Measurements from ENCODE around the gene PLEKHA7.
"Not testable (repeated sequence)": the region's sequence is repeated elsewhere in the genome, so short reads cannot be mapped to it uniquely, and the experiment has no call there.

Gene PLEKHA7

GRCh38 chr11:16874275-16874975 lies 139.8 kb downstream of the PLEKHA7 start:
- DNase-seq: no peak

- no peak for DNase-seq
These were observed 140.9 kb downstream of the PLEKHA7 start for GRCh38 chr11:16873289-16873688.

GRCh38 chr11:16871368-16871767 lies 142.8 kb downstream of the PLEKHA7 start:
- no peak for DNase-seq

- no peak for DNase-seq
These were observed 147.1 kb downstream of the PLEKHA7 start for GRCh38 chr11:16867097-16867496.

DNA sequence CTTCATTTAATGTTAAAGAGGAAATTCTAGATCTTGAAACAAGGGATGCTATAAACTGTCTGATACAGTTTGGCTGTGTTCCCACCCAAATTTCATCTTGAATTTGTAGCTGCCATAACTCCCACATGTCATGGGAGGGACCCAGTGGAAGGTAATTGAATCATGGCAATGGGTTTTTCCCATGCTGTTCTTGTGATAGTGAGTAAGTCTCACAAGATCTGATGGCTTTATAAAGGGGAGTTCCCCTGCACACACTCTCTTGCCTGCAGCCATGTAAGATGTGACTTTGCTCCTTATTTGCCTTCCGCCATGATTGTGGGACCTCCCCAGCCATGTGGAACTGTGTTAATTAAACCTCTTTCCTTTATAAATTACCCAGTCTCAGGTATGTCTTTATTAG lies 149.8 kb downstream of the PLEKHA7 start:
- not testable (repeated sequence) for DNase-seq

DNA sequence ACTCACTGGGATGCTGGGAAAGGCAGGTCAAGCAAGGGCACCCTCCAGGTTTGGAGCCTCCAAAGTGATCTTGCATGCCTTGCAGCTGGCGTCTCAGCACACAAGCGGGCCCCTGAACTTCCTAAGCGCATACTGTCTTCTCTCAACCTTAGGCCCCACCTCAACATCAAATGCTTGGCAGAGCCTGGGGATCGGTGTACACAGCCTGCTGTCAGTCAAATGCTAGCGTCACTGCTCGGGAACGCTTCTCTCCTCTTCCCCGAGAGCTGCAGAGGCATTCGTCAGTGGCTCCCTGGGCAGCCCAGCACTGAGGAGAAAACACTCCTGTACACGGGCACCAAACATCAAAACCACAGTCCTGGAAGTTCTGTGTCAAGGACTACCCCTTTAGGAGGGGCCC lies 150.8 kb downstream of the PLEKHA7 start:
- no peak for DNase-seq

DNA sequence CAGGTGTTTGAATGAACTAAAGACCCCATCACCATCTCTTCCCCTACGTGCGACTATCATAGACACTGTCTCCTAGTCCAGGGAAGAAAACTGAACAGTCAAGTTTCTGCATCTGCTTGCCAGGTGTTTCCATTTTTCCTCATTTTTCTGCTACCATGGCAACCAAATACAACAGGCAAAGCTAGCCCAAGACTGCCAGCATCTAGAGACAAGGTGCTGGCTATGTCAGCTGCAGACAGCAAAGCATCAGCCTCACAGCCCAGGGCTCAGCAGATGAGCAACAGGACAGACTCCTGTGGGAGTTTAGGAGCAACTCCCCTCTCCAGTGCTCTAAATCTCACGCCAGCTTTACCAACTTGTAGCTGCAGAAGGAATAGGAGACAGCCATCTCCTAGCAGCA lies 151.5 kb downstream of the PLEKHA7 start:
- no peak for DNase-seq

DNA sequence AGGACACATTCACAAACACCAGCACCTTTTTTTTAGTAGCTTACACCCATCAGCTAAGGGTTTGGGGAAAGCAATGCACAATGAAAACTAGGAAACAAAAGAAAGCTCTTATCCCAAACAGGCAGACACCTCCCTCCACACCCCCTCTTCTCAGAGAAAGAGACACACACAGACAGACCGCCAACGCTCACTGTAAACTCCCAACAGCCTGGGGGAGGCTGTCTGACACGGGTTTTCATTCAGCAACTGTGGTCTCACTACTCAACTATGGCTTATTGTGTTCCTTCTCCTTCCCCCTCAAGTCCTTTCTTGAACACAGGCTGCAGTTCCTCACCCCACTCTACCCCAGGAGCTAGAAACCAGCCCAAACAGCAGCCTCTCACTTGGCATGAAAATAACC lies 152.4 kb downstream of the PLEKHA7 start:
- no peak for DNase-seq

GRCh38 chr11:16860617-16861016 lies 153.6 kb downstream of the PLEKHA7 start:
- no peak for DNase-seq

GRCh38 chr11:16859651-16860050 lies 154.6 kb downstream of the PLEKHA7 start:
- DNase-seq: no peak

DNA sequence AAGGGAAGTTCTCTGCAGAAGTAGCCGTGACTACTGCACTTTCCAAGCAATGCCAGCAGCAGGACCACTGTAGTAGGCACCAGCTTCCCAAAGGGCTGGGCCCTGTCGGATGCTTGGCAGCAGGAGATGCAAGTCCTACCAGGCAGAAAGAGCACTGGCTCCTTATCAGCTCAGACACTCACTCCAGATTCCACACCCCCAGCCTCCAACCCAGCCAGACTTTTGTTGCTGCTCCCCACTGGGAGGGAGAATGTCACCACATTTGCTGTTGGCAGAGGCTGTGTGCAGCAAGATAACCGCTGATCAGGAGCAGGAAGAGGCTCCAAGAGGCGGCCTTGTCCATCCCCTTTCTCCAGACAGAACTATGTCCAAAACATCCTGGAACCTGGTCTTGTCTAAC lies 157.0 kb downstream of the PLEKHA7 start:
- no peak for DNase-seq

DNA sequence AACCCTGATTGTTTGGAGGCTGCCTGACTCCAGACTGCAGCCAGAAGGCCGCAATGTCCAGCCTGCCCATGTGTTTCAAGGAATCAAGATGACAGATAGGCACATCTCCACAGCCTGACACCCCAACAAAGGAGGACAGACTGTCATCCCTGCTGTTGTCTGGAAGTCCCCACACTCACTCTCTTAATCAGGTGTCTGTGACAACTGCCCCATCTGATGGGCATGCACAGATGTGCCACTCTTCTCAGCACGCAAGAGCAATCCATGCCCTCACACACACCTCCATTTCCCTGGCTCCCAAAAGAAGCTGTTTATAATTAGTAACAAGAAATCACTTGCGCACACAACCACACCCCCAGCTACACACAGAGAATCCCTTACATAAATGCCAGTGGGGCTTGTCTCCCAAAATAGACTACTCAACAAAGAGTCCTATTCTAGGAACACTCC lies 158.2 kb downstream of the PLEKHA7 start:
- DNase-seq: no peak

DNA sequence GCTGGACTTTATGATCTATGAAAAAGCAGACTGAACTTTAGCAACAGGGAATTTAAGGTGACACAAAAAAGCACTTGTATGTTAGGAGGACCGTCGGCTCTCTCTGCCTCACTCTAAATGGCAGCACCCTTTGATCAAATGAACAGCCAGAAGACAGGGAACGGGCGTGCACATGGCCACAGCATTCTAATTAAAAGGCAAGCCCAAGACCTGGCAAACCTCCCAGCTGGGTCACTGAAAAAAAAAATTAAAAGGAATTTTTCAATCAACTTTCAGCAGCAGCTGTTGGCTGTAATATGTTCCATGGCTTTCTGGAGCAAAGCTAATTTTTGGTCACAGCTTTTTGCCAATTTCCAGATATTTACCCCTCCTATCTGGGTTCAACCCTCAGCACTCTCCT lies 159.2 kb downstream of the PLEKHA7 start:
- no peak for DNase-seq

DNA sequence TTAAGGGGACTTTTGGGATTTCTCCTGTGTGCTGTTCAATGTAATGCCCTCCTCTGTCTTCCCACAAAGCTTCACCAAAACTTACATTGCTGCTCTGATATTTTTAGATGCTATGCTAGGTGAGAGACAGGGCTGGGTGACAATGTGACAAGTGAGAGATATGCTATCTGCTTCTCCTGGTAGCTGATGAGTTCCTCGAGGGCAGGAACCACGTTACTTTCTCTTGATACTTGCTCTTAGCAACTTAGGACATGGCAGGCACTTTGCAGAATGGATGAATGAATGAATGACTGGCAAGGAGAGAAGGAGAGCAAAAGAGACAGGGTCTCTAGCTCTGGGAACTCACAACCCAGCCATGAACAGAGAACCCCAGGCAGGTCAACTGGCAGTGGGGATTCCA lies 160.4 kb downstream of the PLEKHA7 start:
- no peak for DNase-seq

- no peak for DNase-seq
These were observed 160.9 kb downstream of the PLEKHA7 start for GRCh38 chr11:16853266-16853665.

GRCh38 chr11:16846305-16846704 lies 167.9 kb downstream of the PLEKHA7 start:
- no peak for DNase-seq

GRCh38 chr11:16844268-16844771 lies 169.9 kb downstream of the PLEKHA7 start:
- no peak for DNase-seq

GRCh38 chr11:16843294-16843693 lies 170.9 kb downstream of the PLEKHA7 start:
- peak in 1 of 2 experiments; percentile 65 for DNase-seq

DNA sequence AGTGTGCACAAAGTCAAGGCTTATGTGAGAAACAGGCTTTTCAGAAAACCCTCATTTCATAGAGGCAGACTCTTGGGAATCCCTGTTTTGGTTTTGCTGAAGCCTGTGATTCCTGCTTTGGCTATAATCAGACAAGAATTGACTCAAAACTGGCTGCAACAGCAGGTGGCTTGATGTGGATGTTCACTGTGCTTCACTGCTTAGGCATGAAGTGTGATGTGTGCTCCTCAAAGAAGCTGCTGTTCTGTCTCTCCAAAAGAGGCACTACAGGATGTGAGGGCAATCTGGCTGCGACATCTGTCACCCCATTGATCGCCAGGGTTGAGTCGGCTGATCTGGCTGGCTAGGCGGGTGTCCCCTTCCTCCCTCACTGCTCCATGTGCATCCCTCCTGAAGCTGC lies 172.2 kb downstream of the PLEKHA7 start:
- peak in 1 of 2 experiments; percentile 9 for DNase-seq

DNA sequence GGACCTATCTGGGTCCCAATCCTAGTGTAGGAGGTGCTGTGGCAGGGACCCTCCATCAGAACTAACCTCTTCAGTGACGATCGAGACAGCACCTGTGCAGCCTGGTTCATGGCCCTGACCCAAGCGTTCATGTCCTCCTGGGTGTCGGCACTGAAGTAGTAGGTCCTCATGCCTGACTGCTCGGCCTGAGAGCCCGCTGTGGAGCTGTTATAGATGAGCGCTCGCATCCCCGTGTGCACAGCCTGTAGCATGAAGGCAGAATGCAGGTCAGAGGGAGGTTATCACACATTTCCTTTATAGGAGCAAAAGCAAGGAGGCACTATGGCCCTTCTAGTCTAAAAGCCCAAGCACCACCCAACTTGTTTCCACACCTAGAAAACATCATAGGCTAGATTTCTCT lies 172.7 kb downstream of the PLEKHA7 start:
- no peak for DNase-seq

- DNase-seq: no peak
These were observed 173.3 kb downstream of the PLEKHA7 start for GRCh38 chr11:16840951-16841350.

DNA sequence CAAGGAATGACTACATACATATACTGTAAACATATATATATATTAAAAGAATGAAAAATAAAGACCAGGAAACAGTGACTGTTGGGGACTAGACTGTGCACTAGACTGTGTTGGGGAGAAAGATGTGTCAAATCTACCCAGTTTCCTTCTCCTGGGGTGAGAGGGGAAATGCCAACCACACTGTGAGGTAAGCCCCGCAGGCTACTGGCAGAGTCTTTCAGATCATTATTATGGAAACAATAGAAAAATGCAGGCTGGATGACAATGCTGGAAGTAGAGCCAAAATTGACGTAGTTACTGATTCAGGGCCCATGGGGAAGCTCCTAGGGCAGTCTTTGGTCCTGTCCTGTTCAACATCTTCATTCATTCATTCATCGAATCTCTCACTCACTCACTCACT lies 174.4 kb downstream of the PLEKHA7 start:
- no peak for DNase-seq

DNA sequence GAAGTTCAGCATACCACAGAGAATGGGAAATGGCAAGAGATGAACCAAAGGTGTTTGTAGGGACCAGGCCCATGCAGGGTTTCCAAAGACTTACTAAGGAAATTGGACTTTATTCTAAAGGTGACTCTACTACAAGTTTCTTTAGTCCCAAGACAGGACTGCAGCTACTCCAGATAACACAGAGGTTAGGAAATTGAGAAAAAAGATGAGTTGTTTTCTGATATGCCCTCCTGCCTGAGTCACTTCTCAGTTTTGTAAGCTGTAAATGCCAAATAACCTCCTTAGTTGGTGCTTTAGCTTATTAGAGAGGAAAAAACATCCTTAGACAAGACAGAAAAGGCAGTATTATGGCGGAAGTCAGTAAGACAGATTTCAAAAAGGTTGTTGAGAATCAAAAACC lies 179.8 kb downstream of the PLEKHA7 start:
- no peak for DNase-seq

GRCh38 chr11:16833026-16833425 lies 181.2 kb downstream of the PLEKHA7 start:
- DNase-seq: no peak

GRCh38 chr11:16832193-16832539 lies 182.0 kb downstream of the PLEKHA7 start:
- DNase-seq: no peak
